ENCODE data around the gene KCNAB3. TPM values are rescaled to one million over a fixed set of nuclear protein-coding genes. Genes with fewer than 3 reads are reported as not detected.

KCNAB3 gene
- total and polyA plus RNA-seq, 4 donors: 0.23 to 0.67 (median 0.42) TPM

DNA sequence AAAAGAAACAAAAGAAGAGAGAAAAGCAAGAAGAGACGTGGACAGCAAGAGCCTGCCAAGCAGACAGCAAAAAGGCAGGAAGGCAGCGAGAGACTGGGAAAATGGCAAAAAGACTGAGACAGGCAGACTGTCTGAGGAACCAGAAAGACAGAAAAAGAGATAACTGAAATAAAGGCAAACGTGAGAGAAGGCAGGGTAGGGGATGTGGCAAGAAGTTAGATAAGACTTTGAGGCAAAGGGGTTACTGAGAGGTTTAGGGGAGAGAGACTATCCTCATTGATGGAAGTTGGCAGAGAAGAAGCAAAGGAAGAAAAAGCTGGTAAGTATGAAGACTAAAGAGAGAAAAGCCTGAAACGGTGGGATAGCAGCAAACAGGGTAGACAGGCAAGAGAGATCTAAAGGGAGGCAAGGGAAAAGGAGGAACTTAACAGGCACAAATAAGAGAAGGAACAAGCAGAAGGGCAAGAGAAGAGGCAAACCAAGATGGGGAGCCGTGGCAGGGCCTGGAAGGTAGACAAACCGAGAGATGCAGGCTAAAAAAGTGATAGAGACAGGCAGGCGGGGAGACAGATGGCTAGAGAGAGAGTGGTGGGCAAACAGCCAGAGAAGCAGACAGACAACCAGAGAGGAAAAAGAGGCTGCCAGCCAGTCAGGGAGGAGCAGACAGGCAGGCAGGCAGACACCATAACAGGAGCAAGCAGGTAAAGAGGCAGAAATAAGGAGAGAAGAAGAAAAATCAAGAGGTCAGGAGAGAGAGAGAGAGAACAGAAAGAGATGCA is 48.2 kb downstream of the KCNAB3 start:
- Histone ChIP-seq H3K4me1 (ENCODE audit: control insufficient read depth in 4 of 4, insufficient read depth in 4 of 4, low read length in 3 of 4) (peaks cover 0 to 11% (median 10%) of the 10 kb centered on the region in 4 donors), H3K4me3 (ENCODE audit: low read depth in 1 of 3, low read length in 3 of 3) (no peak overlapping the region), H3K36me3 (ENCODE audit: control insufficient read depth in 4 of 4, insufficient read depth in 3 of 4, low read depth in 1 of 4, low read length in 3 of 4) (no peaks in the 10 kb centered on the region), H3K27me3 (ENCODE audit: control insufficient read depth in 4 of 4, insufficient read depth in 4 of 4, low read length in 3 of 4) (no peaks in the 10 kb centered on the region), H3K9me3 (ENCODE audit: control insufficient read depth in 4 of 4, low read length in 3 of 4) (no peaks in the 10 kb centered on the region), H3K9ac (ENCODE audit: low read depth in 1 of 2, low read length in 2 of 2) (no peak overlapping the region), H3K27ac (ENCODE audit: low read depth in 1 of 2, low read length in 2 of 2) (no peak overlapping the region)
- no peak for DNase-seq (ENCODE audit: low spot score)
- WGBS: 74% methylated on average over 7 of the region's 7 CpGs
- TF ChIP-seq RAD21 (IDR thresholded peaks at IDR 0.05): no peak
- TF ChIP-seq JUND (IDR thresholded peaks at IDR 0.05): no peak
- no peak for TF ChIP-seq SP1 (IDR thresholded peaks at IDR 0.05)
- TF ChIP-seq, protein P1, sequence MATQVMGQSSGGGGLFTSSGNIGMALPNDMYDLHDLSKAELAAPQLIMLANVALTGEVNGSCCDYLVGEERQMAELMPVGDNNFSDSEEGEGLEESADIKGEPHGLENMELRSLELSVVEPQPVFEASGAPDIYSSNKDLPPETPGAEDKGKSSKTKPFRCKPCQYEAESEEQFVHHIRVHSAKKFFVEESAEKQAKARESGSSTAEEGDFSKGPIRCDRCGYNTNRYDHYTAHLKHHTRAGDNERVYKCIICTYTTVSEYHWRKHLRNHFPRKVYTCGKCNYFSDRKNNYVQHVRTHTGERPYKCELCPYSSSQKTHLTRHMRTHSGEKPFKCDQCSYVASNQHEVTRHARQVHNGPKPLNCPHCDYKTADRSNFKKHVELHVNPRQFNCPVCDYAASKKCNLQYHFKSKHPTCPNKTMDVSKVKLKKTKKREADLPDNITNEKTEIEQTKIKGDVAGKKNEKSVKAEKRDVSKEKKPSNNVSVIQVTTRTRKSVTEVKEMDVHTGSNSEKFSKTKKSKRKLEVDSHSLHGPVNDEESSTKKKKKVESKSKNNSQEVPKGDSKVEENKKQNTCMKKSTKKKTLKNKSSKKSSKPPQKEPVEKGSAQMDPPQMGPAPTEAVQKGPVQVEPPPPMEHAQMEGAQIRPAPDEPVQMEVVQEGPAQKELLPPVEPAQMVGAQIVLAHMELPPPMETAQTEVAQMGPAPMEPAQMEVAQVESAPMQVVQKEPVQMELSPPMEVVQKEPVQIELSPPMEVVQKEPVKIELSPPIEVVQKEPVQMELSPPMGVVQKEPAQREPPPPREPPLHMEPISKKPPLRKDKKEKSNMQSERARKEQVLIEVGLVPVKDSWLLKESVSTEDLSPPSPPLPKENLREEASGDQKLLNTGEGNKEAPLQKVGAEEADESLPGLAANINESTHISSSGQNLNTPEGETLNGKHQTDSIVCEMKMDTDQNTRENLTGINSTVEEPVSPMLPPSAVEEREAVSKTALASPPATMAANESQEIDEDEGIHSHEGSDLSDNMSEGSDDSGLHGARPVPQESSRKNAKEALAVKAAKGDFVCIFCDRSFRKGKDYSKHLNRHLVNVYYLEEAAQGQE (IDR thresholded peaks at IDR 0.05): no peak
- TF ChIP-seq RXRA (IDR thresholded peaks at IDR 0.05): no peak
- no peak for TF ChIP-seq NR2F2 (IDR thresholded peaks at IDR 0.05)
- no peak for TF ChIP-seq HNF4G (IDR thresholded peaks at IDR 0.05)
- TF ChIP-seq, protein P2, sequence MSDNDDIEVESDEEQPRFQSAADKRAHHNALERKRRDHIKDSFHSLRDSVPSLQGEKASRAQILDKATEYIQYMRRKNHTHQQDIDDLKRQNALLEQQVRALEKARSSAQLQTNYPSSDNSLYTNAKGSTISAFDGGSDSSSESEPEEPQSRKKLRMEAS (IDR thresholded peaks at IDR 0.05): no peak
- TF ChIP-seq YY1 (IDR thresholded peaks at IDR 0.05): no peak
- no peak for TF ChIP-seq FOXA1 (IDR thresholded peaks at IDR 0.05)
- no peak for TF ChIP-seq GABPA (IDR thresholded peaks at IDR 0.05 in 1 of 2, conservative IDR thresholded peaks at IDR 0.05 in 1 of 2)
- TF ChIP-seq, protein P3, sequence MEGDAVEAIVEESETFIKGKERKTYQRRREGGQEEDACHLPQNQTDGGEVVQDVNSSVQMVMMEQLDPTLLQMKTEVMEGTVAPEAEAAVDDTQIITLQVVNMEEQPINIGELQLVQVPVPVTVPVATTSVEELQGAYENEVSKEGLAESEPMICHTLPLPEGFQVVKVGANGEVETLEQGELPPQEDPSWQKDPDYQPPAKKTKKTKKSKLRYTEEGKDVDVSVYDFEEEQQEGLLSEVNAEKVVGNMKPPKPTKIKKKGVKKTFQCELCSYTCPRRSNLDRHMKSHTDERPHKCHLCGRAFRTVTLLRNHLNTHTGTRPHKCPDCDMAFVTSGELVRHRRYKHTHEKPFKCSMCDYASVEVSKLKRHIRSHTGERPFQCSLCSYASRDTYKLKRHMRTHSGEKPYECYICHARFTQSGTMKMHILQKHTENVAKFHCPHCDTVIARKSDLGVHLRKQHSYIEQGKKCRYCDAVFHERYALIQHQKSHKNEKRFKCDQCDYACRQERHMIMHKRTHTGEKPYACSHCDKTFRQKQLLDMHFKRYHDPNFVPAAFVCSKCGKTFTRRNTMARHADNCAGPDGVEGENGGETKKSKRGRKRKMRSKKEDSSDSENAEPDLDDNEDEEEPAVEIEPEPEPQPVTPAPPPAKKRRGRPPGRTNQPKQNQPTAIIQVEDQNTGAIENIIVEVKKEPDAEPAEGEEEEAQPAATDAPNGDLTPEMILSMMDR (IDR thresholded peaks at IDR 0.05; ENCODE audit: low read depth, low read length, missing input control): no peak
- TF ChIP-seq, protein P4, sequence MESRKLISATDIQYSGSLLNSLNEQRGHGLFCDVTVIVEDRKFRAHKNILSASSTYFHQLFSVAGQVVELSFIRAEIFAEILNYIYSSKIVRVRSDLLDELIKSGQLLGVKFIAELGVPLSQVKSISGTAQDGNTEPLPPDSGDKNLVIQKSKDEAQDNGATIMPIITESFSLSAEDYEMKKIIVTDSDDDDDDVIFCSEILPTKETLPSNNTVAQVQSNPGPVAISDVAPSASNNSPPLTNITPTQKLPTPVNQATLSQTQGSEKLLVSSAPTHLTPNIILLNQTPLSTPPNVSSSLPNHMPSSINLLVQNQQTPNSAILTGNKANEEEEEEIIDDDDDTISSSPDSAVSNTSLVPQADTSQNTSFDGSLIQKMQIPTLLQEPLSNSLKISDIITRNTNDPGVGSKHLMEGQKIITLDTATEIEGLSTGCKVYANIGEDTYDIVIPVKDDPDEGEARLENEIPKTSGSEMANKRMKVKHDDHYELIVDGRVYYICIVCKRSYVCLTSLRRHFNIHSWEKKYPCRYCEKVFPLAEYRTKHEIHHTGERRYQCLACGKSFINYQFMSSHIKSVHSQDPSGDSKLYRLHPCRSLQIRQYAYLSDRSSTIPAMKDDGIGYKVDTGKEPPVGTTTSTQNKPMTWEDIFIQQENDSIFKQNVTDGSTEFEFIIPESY (IDR thresholded peaks at IDR 0.05): no peak
- TF ChIP-seq HNF4A (conservative IDR thresholded peaks at IDR 0.05): no peak
- no peak for TF ChIP-seq EGR1 (IDR thresholded peaks at IDR 0.05; ENCODE audit: low read depth in 2 of 2)
- no peak for TF ChIP-seq FOXA2 (IDR thresholded peaks at IDR 0.05)
- no peak for TF ChIP-seq TAF1 (conservative IDR thresholded peaks at IDR 0.05)
- no peak for TF ChIP-seq ATF3 (IDR thresholded peaks at IDR 0.05)

Measured in liver (tissue), 9 donors.